NCI-H2029 treated with DMSO at 0.1 percent for 48 hours (cell line): Measurements from ENCODE around the gene CAMKMT.

Source experiments
- DNase-seq: peaks from one replicate; lab custom pipeline; 2025; lab: John Stamatoyannopoulos, UW

The CAMKMT gene

DNA sequence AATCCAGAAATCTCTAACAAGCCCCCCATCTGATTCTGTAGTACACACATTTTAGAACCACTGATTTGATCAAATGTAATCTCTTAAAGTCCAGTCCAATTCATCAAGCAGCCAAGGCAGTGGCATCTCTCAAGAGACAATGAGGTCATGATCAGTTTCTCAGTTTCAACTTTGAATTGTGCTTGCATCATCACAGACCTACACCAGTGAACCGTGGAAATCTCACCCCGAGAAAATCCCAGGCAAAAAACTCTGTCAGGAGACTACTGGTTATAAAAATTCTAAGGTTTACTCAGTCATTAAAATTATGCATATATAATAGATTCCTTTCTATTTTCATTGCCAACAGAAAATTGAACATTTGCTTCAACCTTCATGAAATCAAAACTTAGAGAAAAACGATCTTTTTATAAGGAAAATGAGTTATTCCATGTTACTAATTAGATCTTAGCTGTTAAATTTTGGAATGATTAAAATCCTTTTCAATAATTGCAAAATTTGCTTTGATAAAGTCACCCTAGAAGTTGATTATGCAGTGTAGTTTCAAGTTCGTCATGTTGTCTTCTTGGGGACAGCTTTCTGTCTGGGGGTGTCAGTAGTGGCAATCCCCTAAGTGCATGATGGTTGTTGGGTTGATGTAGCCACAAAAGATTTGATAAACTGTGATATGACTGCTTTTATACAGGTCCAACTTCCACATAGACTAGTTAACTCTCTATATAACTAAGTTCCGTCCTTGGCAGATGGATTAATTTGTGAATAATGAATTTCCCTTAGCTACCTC is 235.0 kb downstream of the CAMKMT start:
- DNase-seq: no peak

DNA sequence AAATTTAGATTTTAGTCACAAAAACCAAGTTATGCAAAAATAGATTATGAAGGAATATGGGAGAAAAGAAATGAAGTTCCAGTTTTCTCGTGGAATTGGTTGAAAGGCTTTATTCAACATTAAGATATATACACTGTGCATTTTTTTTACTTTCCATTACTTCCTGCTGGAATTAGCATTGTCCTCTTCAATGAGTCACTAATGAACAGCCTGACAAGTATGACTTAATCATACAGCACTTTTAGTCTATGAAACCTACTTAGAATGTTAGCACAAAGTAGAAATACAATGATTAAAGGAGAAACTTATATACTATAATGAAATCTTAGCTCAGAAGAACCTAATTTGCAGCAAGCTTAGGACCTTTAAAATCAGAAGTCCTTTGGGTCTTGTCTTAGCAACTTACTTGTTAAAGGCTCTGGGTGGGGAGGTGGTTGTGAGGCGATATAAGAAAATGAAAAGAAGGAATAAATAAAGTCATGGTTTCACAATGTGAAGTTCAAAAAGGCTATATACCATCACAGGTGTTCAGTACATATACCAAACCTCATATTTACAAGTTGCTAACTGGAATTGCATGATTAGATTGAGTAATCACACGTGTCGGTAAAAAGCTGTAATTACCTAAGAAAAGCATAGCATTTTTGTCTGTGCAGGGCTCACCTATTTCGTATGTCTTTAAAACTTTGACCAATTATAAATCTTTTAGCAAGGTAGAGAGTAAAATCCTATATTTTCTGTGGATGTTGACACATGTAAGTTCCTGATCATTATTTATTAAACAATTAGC is 236.8 kb downstream of the CAMKMT start:
- DNase-seq: no peak

DNA sequence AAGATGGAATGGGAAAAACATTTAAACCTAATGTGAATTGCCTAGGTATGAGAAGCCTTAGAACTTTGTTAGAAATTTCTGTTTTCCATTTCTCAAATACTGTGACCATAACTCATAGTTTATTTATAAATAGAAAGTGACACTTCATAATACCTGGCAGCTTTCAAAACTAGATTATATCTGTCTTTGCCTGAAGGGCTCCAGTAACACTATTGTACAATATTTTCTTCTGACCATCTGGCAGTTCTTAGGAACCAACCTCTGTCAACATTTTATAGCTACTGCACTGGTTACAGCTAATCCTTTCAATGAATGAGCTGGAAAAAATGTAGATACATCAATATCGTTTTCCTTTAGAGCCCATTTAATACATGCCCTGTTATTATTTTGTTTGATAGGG is 237.4 kb downstream of the CAMKMT start:
- no peak for DNase-seq

DNA sequence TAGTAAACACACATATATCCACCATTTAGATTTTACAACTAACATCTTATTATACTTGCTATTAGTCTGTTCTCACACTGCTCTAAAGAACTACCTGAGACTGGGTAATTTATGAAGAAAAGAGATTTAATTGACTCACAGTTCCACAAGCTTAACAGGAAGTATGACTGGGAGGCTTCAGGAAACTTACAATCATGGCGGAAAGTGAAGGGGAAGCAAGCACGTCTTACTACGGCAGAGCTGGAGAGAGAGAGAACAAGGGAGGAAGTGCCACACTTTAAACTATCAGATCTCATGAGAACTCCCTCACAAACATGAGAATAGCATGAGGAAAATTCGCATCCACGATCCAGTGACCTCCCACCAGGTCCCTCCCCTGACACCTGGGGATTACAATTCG is 240.7 kb downstream of the CAMKMT start:
- DNase-seq: no peak

DNA sequence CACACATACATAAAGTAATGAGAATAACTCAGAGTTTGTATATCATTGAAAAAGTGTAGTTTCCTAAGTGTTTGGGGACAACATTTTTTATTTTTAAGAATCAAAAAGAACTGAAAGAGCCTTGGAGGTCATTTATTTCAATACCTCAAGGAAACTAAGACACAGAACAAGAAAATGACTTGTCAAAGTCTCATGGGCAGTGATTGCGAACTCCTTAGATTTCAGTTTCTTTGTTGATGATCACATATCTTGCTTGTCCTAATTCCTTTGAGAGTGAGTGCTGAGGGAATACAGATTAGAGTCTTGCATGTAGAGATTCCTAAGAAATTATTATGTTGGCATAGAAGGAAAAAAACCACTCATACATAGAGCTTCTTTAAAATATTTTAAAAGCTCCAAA is 243.8 kb downstream of the CAMKMT start:
- no peak for DNase-seq

DNA sequence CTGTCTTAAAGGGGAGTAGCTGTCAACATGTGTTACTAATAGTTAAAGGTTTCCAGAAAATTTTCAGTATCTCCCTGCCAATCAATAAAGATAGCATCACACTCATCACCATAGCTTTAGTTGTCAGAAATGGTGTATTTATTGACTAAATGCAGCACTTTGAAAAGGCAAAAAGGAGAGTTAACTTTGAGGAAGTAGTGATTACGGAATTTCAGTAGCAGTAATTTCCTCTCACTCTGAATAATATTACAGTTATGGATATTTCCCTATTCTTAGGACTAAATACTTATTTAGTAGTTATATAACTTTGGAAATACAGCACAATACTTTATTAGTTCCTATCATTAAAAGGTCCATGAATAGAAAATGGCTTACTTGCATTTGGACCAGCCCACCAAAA is 250.5 kb downstream of the CAMKMT start:
- DNase-seq: no peak

DNA sequence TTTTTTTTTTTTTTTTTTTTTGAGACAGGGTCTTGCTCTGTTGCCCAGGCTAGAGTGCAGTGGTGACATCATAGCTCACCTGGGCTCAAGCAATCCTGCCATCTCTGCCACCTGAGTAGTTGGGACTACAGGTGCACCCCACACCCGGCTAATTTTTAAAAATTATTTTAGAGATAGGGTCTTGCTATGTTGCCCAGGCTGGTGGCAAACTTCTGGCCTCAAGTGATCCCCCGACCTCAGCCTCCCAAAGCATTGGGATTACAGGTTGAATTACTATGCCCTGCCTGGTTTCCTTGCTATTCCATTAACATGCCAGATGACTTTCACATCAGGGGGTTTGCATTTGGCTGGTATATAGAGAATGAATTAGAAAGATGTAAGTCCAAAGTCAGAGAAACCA is 253.2 kb downstream of the CAMKMT start:
- no peak for DNase-seq

DNA sequence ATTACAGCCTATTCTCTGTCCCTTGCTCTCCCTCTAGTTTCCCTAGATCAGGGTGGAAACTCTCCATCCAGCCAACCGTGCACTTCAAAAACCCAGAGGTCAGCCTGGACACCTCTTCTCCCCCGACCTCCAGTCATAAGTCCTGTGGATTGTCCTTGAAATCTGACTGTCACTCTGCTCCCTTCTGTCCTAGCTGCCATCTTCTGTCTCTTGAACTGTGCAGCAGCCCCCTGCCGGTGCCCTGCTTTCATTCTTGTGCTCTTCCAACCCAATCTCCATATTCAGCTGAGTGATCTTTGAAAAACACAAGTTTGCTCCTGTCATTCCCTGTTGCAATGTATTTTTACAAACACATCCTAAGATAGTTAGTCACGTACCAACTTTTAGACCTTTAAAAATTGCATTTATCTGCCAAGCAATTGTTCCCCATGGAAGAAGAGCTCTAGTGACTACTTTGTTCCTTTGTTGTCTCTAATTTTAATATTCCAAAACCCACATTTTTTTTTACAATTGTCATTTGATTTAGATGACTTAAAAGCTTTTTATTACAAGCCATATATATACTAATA is 254.3 kb downstream of the CAMKMT start:
- no peak for DNase-seq

DNA sequence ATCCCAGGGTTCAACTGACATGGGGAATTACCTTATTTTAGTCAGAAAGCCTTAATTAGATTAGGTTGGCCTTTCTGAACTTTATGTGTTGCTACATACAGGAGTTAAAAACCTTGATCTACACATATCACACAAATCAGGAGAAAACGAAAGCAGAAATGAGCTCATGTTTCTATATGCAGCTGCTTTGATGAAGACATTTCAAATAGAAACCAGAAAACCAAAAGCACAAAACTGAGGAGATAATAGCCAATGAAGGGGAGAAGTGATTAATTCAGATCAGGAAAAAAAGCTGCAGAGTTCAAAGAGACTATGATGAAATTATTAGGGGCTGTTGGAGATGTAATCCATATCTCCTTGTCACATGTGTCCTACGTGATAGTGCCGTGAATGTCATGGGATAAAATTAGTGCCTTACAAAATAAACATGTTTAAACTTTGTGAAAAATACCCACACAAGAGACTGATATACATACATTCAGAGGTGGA is 255.0 kb downstream of the CAMKMT start:
- DNase-seq: no peak

DNA sequence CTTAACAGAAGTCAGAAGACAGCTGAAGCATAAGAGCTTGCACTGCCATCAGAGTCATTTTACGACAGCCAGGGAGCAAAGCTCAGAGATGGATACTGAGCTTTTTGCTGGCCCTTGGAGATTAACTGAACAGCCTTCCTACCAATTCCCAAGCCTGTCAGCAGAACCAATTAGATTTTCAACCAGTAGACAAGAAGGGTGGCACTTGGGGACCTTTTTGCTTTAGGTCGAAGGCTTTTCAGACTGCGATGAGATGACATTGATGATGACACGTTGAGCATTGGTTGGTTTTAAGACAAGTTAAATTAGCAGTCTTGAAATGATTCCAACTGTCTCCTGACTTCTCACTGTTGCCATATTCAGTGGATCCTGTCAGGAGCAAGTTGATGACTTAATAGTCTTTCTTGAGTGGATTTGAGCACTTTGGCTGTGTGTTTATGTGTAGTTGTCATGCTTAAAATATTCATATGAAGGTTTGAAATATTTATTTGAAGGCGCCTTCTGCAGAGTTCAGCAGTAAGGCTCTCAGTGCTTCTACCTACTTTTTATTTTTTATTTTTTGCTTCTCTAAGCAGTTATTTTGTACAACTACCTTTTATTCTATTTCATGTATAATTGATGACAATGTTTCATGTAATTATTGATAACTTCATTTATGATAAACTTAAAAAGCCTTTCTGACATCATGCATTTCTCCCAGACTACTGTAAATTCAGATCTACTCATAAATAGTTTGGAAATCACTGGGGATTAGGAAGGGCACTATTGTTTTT is 256.7 kb downstream of the CAMKMT start:
- no peak for DNase-seq

DNA sequence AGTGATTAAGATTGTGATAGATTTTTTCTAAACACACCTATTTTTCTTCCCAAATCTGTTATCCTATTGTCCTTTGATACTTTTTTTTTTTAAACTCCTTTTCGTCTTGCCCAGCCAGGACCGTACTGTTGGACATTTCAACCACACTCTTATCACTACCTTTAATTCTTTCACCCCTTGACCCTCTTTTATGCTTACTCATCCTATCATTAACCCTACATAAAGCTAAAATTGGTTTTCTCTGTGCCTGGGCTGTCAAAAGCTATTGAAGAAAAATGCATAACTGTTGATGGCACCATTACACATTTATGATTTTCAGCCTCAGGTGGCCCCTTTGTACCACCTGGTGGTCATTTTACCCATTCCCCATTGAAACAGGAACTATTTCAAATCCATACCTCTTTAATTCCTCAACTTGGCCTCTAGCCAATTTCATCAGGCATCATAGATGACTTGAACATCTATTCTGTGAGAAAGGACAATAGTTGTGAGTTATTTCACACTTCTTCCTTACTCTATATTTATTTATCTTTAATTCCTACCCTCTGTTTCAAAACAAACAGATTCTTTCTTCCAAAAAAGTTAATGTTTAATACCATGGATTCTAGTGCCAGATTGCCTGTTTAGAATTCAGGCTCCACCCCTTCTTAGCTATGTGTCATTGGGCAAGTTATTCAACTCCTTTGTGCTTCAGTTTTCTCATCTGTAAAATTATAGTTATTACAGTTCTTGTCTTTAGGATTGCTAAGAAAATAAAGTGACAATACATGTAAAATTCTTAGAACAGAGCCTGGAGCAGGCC is 258.6 kb downstream of the CAMKMT start:
- no peak for DNase-seq

DNA sequence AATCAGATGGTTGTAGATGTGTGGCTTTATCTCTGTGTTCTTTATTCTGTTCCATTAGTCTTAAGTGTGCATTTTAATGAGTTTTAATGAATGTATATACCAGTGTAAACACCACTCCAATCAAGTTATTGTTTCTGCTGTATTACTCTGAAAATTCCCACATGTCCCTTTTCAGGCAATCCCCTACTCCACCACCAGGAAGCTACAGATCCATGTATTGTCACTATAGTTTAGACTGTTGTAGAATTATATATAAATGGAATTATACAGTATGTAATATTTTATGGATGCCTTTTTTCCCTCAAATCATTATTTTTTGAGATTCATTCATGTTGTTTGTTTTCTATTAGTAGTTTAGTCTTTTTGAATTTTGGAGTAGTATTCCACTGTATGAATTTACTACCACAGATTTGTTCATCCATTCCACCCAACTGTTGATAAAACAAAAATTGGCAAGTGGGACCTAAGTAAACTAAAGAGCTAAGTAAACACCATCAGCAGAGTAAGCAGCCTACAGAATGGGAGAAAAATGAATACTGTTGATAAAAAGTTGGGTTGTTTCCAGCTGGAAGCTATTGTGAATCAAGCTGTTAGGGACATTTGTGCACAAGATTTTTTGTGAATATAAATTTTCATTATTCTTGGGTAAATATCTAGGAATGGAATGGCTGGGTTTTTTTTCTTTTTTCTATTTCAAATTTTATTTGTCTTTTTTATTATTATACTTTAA is 262.0 kb downstream of the CAMKMT start:
- peak; percentile 42 for DNase-seq

DNA sequence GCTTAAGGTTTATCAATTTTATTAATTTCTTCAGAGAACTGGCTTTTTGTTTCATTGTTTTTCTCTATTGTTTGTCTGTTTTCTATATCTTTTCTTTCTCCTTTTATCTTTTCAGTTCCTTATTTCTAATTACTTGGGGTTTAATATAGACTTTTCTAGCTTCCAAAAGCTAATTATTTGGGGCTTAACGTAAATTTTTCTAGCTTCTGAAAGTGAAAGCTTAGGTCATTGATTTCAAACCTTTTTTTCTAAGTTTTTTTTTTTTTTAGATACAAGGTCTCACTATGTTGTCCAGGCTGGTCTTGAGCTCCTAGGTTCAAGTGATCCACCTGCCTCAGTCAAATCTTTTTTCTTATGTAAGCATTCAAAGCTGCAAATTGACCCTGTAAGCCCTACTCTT is 266.6 kb downstream of the CAMKMT start:
- no peak for DNase-seq

DNA sequence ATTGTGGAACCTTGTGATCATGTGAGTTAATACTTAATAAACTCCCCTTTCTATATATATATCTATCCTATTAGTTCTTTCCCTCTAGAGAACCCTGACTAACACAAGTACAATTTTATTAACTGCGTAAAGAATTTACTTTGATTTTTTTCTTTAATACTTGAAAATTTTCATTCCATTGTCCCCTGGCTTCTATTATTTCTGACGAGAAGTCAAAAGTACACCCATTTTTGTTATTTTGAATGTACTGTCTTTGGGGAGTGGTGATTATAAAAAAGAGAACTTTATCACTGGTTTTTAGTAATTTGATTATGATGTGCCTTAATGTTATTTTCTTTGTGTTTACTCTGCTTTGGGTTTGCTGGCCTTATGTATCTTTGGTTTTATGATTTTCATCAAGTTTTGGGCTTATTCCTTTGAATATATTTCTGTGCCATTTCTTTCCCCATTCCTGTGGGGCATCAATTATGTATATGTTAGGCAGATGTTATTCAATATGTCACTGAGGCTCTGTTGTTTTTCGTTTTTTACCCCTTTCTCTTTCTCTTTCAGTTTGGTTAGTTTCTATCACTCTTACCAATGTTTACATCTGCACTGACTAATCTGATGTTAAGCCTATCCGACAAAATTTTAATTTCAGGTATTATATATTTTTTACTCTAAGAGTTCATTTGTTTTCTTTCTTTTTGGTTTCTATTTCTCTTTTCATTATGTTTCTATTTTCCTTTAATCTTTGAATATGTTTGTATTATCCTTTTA is 271.4 kb downstream of the CAMKMT start:
- no peak for DNase-seq

DNA sequence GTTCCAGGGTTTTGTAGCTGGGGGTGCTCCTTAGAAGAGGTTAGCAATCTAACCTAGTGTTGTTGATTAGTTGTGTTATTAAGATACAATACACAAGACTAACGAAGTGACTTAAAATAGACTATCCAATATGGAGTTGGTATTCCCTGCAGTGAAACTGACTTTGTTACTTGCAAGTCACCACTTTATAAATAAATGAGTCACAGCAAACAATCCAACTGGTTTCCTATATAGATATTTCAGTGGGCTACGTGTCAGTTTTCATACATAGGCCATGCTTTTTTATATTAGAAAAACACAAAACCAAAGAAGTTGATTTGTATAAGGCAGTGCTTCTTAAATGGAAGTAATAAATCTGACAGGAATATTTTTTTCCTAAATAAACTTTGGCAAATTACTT is 274.0 kb downstream of the CAMKMT start:
- no peak for DNase-seq

DNA sequence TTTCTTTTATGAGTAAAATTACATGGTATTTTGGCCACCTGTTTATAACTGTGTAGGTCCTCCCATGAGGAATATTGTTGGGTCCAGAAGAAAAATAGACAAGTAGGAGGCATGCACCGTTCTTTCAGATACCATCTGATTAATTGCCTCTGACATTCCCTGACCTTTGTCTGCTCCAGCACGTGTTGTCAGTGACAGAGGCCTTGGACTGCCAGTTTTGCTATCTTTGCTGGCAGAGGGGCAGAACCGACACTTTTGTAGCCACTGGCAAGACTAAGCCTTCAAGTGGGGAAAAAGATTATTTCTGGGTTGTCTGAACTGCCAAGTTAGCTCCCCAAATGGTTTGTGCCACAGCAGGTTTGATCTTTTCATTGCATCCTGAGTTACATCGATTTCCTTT is 276.9 kb downstream of the CAMKMT start:
- DNase-seq: no peak

DNA sequence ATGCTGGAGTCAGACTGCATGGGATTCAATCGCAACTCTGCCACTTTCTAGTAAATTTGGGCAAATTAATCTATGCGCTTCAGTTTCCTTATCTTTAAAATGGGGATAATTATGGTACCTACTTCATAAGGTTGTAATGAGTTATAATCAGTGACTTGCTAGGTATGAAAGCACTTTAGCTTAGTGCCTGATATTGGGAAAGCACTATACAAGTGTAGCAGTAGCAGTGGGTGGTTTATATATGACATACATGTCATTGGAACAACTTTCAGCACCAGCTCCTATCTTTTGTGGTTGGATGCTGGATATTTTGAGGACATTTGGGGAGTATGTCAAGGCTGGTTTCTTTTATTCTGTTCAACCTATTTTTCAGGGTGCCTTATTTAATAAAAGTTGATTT is 277.7 kb downstream of the CAMKMT start:
- DNase-seq: no peak

DNA sequence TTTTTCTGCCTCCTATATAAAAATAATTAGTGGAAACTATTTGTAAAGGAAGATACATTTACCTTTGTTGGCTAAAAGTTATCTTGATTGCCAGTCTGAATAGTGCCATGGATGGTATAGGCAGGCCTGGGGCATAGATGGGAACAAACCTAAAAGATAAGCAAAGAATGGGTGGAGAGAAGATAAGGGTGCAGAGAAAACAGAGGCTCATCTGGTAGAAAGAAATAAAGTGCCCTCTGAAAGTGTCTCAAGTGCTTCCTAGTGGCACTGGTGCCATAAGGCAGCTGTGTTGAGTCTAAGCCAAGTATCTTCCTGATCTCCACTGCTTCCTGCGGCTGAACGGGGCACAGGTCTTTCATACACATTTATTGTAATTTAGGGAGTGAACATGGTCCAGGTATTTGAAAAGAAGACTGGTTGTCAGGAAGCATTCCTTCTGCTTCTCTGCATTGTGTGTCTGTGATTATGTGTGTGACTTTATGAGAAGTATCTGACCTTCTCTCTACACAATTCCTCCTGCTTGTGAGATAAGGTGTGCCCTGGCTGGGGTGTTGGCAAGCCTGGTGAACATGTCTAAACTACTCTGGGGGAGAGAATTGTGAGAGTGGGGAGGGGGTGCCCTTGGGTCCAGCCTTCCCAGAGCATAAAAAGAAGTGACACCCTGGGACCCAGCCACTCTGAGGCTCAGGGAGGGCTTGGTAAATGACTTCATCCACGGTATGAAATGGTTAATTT is 280.5 kb downstream of the CAMKMT start:
- peak; percentile 56 for DNase-seq

DNA sequence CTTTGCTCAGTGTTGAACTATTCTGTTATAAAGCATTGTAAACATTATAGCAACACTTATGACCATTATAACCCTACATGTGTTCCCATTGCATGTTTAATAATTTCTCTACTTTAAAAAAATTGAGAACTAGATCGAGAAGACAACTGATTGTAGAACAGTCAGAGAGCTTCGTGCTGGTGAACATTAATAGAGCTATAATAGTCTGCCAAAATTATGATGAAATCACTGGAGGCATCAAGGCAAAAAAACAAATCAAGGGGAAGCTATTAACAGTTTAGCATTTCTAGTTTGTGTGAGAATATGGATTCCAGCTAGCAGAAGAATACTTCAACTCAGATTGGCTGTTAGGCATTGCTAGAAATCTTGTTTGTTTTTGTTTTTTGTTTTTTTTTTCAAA is 284.2 kb downstream of the CAMKMT start:
- DNase-seq: no peak
